Amniotic epithelial cell (primary cell): ENCODE data around the gene AOPEP.
"Not testable (repeated sequence)": the region's sequence is repeated elsewhere in the genome, so short reads cannot be mapped to it uniquely, and the experiment has no call there.

Source experiments
- DNase-seq: peaks from one replicate; pipeline ENCODE4 v3.0.0-alpha.2; 2010; ENCODE audit warnings: low read depth

The AOPEP gene

DNA sequence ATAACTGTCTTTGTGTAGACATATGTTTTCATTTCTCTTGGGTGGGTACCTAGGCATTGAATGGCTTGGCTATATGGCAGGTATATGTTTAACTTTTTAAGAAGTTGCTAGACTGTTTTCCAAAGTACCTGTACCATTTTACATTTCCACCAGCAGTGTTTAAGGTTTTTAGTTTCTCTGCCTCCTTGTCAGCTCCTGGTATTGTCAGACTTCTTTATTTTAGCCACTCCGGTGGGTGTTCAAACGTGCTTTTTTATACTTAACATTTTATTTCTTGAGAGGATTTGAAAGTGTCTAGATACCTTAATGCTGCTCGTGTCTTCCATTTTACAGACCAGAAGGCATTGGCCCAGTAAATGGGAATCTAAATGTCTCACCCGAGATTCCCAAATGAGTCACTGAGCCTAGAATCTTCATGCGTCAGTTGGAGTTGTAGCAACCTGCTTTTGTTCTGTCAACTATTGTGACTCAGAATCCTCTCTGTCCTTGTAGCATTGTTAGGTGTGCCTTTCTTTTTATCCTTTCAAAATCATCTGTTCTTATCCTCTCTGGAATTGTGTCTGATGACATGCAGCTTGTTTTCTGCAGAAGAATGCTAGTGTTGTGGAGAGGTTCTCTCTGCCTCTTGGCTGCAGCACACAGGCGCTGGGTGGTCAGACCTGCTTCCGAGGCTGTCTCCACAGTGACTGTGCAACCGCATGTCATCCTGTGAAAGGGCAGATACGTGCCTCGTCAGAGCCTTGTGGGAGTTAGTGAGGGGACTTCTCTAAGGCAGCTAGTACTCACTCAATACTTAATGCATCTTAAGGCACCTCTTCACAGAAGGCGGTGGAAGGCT, 291.8 kb downstream of the AOPEP start:
- DNase-seq: peak; percentile 93

DNA sequence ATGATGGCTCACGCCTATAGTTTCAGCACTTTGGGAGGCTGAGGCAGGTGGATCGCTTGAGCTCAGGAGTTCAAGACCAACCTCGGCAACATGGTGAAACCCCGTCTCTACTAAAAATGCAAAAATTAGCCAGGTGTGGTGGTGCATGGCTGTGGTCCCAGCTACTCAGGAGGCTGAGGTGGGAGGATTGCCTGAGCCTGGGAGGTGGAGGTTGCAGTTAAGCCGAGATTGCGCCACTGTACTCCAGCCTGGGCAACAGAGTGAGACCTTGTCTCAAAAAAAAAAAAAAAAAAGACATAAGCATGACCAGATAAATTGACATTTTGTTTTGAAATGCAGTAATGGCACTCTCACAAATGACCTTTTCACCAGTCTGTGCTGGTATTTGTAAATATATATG, 294.1 kb downstream of the AOPEP start:
- DNase-seq: not testable (repeated sequence)

DNA sequence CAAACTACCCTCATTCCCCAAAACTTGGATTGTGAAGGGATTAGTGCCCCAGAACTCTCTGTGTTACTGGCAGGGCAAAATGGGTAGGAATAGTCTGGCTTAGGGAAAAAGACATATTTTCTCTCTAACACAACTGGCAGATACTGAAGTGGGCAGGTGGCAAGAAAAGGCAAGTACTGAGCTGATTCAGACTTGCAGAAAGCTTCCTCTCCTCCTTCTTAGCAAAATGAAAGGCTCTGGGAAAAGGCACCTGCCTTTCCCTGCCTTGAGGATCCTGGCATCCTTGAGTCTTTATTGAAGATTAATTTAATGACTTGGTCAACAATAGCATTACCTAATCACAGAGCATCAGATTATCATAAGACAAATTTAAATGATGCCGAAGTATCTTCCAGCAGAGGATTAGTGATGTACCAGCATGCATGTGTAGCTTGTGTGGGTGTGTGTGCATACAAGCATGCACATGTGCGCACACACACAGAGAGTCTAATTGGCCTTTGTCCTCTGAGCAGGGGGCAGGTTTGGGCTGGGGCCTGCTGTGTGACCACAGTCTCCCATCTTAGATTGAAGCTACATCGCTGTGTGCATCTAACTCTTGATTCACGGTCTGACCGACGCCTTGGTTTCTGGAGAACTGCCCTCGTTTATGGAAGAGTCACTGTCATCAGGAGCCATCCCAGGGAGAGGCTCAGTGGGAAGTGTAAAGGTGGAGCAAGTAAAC, 294.8 kb downstream of the AOPEP start:
- DNase-seq: no peak

DNA sequence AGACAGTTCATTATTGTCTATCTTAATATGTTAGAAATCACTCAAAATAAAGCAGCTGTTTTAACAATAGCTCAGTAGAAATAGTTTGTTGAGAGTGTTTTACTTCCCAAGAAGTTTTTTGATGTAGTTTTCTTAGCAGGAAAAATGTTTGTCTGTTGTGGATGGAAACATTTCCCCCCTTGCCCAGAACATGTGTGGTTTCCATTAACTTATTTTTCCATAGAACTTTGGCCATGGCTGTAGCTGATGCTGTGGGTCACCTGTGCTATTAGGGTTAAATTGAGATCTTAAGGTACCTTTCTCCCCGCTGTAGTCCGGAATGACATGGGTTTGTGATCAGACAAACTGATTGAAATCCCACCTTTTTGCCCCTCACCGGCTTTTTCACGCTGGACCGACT, 296.2 kb downstream of the AOPEP start:
- DNase-seq: no peak

DNA sequence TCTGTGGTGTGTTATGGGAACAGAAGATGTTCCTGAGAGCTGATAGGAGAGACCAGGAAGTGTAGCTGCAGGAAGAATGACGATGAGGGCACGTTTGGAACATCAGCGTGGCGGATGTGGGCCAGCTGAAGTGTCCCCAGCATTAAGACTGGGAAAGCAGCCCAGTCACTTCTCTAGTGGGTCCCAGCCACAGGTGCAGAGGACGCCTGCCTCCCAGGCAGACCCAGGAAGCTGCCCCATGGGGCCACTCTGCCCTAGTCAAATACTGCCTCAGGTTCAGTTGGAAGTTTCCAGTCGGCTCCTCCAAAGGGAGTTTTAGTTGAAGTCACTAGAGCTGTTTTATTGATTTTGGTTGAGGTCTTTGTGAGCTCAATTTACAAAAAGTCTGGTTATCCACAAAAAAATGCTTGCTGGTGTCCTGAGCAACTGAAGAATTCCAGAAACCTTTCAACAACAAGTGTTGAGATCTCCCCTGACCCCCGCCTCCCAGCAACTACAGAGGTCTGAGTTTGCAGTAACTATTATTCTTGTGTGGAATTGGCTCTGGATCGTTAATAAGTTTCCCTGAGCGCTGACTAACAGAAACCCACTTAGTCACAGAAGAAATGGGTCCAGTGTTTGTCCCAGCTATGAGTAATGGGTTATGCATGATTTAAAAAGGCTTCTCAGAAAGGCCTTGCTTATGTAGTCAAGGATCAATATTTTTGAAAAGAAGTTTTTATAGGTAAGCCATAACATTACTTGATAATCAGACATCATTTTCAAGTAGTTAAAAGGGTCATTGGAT, 296.9 kb downstream of the AOPEP start:
- DNase-seq: peak; percentile 74

DNA sequence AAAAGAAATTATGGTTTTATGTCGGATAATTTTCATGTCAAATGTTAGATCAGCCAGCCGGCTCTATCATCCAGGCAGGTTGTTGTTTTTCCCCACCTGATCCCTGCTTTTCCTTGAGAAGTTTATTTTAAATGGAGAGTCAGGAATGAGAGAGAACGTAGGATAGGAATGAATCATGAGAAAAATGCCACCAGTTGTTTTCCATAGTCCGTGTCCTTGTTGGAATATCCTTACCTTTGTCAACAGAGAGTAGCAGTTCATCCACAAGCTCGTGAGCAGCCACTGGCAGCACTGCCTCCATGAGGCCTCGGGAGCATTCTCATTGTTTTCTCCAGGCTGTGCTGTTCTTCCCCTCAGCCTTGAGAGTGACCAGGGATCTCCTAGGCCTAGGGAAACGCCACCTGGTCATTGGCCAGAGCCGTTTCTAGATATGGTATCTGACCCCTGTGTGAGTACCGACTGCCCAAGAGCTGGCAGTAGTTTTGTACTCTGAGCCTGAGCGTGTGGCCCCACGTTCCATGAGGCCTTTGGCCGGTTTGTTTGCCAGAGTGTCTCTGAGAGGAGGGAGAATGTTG, 297.7 kb downstream of the AOPEP start:
- DNase-seq: peak; percentile 36

DNA sequence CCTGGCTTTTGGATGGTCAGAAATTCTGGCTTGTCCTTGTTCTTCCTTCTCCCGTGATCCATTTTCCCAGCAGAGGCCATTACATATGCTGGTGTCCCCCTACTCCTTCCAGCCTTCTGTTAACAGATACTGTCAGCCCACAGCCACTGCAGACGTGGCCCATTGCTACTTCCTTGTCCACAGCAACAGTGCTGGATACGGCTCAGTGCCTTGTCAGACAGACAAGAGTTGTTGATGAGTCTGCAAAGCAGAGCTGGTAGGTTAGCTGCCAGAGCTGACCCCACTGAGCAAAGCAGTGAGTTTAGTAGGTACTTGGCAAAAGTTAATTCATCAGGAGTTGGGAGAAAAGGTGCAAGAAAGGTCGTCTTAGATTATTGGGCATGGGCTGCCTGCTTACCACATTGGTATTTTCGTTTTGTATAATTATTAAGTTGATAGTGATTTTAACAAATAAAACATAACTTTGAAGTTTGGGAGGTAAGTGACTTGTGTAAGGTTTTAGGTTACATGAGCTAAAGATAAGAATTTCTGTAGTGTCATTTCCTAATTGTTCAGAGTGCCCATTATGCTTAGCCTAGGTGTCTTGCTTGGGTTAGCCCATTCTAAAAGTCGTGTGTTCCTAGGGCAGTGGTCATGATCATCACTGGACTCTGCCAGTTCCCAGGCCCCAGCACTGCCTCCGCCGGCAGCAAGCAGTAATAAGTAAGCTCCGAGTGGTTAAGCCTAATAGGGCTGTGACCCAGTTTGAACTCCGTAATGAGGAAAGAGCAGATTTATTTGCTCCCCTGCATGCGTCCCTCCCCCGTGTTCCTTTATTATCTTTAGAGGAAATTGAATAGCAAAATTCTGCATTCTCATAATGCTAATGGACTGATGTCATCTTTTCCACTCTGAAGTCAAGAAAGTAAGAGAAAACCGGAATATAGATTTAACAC, 299.0 kb downstream of the AOPEP start:
- DNase-seq: peak; percentile 99

DNA sequence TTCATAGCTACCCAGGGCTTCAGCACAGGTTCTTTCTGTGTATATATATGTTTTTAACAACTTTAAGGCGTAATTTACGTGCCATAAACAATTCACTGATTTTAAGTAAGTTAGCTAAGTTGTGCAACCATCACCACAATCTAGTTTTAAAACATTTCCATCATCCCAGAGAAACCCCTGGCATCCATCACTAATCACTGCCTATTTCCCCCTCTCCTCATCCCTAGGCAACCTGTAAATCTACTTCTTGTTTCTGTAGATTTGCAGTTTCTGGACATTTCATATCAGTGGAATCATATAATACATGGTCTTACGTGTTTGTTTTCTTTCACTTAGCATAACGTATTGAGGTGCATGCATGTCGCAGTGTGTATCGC, 299.6 kb downstream of the AOPEP start:
- DNase-seq: no peak

DNA sequence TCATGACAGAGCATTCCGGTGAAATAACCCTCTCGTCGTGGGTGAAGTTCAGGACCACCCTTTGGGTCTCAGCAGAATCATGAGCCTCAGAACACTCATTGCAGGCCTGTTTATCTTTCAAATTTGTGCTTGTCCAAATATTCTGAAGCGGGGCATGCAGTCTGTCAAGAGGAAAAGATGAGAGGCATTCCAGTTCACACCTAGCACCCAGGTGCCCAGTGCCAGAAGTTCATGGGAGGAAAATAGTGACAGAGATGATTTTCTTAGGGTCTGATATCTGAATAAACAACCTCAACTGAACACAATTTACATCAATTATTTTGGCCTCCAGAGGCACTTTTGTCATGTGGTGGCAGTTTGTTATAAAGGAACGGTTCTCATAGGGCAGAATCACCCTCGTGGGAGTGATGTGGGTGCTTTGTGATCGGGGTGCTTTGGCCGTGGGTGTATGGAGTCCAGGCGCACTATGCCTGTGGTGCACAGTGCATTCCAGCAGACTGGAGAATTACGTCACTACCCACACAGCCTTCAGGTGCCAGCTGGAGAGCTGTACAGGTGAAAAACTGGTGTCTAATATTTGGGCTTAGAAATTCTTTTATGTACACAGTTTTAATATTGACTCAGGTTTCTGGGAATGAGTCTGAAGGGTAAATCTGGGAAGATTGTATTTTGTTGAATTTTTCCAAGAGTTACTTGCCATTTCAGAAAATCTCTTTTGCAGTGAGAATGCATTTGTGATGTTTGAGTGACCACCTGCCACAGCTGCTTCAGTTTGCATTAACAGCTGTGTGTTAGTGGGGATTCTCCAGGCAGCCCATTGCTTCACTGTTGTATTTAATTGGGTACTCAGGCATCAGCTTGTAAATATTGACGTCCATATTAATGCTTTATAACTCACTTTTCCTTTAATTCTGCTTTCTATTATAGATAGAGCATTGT, 301.7 kb downstream of the AOPEP start:
- no peak for DNase-seq

DNA sequence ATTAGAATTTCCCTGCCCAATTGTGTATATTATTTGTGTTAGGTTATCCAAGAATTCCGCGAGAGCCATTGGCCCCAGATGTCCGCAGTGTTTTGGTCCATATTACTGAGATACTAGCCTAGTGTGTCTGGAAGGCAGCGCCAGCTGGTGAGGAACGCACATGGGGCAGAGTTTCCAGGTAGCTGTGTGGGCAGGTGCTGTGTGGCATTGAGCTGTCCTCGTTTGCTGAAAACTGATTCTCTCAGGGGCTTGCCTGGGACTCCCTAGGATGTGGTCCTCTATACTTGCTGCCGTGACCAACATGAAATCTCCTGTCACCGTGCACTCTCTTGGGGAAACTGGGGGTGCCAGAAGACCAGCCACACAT, 302.3 kb downstream of the AOPEP start:
- DNase-seq: no peak

DNA sequence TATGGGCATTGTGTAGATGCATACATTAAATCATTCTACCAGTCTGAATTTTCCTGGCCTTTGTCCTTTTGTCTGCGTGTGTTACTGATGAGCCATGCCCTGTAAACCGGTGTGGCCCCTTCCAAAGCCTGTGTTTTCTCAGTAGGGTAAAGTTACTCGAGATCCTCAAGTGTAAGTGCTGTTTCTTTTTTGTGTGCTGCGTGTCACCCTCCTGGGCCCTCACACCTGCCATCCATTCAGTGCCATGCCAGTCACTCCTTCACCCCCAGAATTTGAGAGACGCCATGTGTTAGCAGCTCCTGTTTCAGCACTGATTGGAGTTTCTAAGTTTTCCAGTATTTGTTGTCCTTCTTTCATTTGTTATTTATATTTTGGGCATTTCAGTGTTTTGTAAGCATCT, 302.8 kb downstream of the AOPEP start:
- DNase-seq: no peak

DNA sequence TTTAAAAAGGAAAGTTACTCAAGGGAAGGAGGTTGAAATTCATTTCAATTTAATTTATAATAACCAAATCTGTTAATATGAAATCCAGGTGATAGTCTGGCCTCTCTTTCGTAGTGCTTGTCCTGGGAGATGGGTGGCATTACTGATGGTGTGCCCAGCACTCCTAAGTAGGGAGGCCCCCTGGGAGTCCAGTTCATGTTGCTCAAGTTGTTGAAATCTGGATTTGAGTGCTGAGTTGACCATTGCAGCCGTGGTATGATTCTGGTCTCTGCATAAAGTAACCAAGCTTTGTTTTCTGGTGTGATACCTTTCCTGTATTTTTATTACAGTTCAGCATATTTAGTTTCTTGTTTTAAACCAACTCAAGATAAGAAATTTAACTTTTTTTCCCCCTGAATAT, 303.2 kb downstream of the AOPEP start:
- DNase-seq: no peak

DNA sequence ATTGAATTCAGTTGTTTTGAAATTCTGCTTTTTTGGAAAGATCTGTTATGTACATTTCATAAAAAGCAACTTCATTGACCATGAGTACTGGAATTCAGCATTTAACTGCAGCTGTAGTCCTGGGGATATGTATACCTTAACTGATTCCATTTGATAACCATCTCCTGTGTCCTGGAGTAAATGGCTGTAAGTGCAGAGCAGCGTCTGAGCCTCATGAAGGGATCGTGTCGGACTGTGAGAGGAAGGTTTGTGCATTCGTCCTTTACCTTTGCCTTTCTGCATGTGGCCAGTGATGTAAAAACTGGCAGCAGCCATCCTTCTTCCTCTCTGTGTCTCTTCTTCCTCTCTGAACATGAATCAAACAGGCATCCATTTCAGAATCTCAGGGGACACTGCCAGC, 303.8 kb downstream of the AOPEP start:
- no peak for DNase-seq

DNA sequence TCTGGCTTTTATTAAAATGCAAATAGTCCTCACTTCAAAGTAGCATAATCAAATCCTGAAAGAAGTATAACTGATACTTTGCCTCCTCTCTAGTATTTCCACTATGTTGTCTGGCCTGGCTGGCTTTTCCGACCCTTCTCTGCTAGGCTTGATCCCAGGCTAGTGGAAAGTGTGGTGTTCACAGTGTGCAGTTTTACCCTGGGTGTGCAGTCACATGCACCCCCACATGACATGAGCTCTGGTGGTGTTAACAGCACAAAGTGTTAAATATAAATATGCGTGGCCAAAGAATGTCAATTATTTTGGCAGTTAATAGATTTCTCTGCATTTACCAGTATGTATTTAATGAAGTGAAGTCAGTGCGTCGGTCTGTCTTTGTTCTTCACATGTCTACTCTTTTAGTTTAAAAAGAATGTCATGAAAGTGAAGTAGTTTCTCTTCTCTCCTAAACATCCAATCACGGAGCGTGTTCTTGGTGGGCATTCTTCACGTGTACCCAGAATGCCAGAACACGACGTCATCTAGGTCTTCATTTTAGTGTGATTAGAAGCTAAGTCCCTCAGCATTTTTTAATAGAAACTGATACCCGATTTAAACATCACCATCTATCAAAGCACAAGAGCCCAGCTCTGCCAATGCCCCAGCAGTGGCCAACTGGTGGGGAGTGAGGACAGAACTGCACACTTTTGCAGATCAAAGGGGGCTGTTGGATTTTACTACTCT, 304.6 kb downstream of the AOPEP start:
- no peak for DNase-seq

DNA sequence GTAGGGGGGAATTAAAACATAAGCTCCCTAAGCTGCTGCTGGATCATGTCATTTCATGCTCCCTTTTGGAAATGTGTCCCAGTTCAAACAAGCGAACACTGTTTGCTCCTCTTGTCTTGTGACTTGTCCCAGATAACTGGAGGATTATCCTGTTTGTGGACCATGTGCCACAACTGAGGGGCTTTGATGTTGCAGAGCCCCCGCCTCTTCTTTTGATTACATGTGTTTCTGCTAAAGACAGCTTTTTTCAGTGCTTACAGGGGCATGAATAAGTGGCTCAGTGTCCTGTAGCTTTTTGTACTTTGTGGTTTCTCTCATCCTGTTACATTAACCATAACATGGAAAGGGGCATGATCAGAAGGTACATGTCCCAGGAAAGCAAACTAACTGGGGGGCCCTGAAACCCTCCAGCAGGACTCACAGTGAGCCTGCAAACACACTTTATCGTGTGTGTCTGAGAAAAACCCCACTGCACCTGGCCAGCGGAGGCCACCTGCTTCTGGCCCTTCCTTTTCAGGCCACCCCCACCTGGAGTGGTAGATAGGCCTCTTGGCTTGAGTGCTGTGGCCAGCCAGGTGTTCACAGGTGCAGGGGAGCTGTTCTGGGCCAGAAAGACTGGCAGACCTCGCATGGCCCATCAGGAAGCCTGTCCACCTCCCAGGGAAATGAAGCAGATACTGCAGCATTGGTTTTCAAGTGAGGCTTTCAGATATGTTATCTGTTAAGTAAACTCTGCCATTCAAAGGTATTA, 305.4 kb downstream of the AOPEP start:
- DNase-seq: no peak

DNA sequence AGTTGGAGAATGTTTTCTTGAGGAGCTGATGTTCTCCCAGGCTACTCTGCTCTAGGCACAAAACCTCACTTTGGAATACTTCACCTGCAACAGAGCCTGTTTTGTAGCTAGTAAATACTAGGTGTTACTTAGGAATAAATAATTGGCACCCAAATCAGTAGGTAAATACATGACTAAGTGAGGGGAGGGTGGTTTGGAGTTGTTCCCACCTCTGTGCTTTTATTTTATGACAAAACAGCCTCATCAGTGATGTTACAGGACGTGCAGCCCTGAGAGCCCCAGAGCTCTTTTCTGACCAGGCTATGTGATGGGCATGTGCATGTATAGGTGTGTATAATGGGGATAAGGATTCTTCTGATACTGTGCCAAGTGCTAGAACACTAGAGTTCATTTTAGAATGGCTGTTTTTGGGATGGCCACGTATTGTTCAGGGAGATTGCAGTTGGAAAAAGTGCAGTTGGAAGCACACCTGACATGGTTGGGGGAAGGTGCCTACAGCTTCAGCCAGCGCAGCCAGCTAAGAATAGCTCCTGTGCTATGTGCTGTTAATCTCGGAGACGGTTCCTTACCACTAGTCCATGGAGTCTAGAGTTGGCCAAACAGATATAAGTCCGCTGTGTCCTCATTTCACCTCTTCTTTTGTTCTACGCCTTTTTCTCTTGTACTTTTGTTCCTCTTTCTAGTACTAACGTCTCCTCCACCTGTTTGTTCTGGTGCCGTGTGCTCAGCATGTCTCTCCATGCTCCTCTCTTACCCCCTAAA, 306.3 kb downstream of the AOPEP start:
- DNase-seq: no peak

DNA sequence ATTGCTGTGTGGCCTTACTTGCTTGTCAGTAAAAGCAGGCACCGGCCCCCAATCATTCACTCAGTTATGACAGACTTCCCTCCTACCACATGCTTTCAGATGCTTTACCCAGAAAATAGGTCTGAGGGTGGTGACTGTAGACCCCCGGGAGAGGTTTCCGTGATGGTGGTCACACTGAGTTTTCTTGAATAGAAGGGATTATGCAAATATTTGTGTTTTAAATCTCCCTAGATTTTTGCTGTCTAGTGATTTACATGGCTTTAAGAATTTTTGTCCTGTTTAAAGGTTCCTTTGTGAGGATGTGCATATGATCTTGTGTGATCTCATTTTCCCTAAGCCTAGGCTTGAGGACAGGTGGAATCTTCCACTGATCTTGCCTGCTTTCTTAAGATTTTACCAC, 309.3 kb downstream of the AOPEP start:
- DNase-seq: no peak

DNA sequence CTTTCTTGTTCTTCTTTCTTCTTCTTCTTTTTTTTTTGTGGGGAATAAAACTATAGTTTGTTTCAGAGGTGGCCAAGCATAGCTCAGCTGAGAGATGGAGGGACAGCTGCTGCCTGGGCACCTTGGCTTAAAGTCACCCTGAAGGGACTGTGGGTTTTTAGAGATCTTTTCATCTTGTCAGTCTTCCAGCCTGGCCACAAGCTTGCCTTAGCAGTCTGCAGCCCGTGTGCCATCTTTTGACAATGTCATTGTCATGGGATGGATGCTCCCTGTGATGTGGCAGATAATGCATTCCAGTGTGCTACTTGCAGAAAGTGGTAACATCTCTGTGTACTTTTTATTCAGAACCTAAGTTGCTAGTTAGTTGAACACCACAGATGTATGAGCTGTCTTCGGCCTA, 310.2 kb downstream of the AOPEP start:
- DNase-seq: no peak
